ENCODE data around the gene HDDC3.
A peak's percentile ranks its signal among the peaks of the same experiment; 100 is the strongest.

Gene HDDC3

DNA sequence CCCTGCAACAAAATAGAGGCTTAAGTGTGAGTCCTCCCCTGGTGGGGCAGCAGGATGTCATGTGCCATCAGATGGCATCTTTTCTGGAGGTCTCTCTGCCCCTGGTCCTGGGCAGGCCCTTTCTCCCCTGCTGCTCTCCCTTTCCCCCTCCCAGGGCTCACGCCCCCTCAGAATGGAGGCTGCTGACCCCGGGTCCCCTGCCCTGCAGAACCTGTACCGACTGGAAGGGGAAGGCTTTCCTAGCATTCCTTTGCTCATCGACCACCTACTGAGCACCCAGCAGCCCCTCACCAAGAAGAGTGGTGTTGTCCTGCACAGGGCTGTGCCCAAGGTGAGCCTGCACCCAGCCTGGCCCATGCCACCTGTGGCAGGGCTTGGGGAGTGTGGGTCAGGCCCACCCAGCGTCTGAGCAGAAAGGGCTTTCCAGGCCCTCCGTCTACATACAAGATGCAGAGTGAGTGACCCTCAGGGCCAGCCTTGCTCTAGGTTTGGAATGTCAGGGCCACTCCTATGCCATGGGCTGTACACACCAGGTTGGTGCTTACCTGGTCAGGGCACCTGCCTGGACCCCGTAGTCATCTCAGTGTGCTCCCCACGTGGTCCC, 40.9 kb downstream of the HDDC3 start:
- no peak for DNase-seq (ENCODE audit: low read depth in 2 of 2)

DNA sequence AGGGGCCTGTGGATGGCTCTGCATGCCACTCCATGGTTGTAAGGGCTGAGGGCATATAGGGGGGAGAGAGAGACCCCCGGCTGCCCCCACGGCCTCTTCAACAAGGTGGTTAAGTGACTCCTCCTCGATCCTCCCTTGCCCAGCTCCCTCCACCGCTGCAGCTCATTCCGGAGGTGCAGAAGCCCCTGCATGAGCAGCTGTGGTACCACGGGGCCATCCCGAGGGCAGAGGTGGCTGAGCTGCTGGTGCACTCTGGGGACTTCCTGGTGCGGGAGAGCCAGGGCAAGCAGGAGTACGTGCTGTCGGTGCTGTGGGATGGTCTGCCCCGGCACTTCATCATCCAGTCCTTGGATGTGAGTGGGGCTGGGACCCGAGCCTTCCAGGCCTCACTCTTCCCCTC, 41.5 kb downstream of the HDDC3 start:
- no peak for DNase-seq (ENCODE audit: low read depth in 2 of 2)

DNA sequence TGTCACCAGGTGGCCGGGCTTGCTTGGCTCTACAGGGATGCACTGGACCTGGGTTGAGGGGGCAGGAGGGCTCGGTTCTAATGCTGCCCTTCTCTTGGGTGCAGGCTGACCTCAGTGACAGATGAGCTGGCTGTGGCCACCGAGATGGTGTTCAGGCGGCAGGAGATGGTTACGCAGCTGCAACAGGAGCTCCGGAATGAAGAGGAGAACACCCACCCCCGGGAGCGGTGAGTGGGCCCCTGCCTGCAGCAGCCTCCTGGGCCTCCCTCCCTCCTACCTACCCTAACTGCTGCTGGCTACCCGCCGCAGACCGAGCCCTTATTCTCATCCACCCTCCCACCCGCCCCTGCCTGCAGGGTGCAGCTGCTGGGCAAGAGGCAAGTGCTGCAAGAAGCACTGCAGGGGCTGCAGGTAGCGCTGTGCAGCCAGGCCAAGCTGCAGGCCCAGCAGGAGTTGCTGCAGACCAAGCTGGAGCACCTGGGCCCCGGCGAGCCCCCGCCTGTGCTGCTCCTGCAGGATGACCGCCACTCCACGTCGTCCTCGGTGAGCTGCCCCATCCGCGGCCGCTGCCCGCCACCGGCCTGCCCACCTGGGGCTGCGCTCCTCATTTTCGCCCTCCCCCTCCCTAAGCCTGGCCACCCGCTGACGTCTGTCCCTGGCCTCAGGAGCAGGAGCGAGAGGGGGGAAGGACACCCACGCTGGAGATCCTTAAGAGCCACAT, 42.5 kb downstream of the HDDC3 start:
- DNase-seq (ENCODE audit: low read depth in 2 of 2), result no peak

DNA sequence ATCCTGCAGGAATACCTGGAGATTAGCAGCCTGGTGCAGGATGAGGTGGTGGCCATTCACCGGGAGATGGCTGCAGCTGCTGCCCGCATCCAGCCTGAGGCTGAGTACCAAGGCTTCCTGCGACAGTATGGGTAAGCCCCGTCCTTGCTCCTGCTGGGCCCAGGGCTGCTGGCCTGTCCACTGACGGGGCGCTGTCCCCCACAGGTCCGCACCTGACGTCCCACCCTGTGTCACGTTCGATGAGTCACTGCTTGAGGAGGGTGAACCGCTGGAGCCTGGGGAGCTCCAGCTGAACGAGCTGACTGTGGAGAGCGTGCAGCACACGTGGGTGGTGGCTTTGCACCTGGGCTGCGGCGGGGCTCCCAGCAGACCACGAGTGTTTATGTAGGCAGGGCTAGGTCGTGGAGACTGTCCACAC, 43.0 kb downstream of the HDDC3 start:
- DNase-seq (ENCODE audit: low read depth in 2 of 2), result no peak

DNA sequence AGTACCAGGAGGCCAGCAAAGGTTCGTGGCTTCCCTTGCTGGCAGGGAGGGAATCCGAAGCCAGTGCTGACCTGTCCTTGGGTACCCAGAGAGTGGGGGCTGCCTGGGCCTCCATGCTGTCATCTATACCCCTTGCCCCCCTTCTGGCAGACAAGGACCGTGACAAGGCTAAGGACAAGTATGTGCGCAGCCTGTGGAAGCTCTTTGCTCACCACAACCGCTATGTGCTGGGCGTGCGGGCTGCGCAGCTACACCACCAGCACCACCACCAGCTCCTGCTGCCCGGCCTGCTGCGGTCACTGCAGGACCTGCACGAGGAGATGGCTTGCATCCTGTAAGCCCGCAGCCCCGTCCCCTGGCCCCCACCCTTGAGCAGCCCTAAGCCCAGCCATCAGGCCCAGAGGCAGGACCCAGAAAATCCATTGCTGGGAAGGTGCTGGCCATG, 45.3 kb downstream of the HDDC3 start:
- no peak for DNase-seq (ENCODE audit: low read depth in 2 of 2)

DNA sequence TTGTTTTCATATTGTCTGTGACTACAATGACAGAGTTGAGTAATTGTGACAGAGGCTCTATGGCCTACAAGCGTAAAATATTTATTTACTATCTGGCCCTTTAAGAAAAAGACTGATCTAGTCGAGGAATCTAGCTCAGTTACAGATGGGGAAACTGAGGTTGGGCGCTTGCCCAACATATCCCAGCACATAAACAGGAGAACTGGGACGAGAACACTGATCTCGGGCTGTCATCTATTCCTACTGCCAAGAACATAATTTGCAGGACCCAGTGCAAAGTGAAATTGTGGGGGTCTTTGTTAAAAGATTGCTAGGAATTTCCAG, 46.1 kb downstream of the HDDC3 start:
- DNase-seq (ENCODE audit: low read depth in 2 of 2), result no peak

DNA sequence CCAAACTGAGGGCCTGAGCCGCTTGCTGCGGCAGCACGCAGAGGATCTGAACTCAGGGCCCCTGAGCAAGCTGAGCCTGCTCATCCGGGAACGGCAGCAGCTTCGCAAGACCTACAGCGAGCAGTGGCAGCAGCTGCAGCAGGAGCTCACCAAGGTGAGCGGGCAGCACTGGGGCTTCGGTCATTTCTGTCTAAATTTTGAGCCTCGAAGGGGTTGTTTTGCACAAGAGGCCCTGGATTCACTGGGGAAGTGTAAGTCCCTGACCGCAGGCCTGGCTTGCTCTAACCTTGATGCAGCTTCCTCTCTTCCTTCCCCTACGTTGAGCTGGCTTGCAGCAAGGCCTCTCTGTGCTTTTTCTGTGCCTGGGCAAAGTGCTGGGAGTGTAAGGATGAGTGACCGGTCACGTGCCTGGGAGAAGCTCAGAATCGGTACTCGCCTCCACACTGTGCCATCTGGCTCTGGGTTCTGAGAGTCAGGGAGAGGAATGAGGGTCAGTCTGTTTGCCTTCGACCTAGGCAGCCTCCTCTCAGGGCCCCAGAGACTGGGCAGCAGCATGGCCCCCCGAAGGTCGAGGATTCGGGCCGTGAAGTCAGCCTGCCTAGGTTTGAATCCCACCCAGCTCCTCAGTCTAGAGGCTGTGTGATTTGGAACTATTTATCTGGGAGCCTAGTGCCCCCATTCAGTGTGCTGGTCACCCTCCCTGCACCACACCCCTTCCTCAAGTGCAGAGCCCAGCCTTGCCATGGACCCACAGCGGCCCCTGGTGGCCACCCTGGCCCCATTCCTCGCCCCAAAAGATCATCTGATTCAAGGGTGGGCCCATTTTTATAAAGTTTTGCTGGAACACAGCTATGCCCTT, 46.7 kb downstream of the HDDC3 start:
- DNase-seq (ENCODE audit: low read depth in 2 of 2), result peak; percentile 52 to 57

DNA sequence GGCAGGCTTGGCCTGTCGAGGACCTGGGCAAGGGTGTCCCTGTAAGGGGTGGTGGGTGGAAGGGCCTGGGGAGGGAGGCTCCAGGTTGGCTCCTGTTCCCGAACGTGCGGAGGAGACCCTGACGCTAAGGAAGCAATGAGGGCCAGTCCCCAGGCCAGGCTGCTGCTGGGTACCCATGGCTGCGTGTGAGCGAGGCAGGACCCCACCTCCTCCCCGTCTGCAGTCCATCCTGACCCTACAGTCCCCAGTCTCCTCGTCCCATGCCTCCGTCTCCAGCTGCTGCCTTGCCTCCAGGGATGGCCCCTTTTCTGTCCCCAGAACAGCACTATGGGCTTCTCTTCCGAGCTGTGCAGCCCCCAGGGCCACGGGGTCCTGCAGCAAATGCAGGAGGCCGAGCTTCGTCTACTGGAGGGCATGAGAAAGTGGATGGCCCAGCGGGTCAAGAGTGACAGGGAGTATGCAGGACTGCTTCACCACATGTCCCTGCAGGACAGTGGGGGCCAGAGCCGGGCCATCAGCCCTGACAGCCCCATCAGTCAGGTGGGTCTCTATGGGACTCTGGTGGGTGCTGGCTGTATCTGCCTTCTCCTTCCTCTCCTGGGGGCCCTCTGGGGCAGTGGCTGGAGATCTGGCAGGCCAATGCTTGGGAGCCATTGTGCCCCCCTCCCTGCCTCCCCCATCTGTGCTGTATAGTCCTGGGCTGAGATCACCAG, 47.5 kb downstream of the HDDC3 start:
- DNase-seq (ENCODE audit: low read depth in 2 of 2), result no peak

DNA sequence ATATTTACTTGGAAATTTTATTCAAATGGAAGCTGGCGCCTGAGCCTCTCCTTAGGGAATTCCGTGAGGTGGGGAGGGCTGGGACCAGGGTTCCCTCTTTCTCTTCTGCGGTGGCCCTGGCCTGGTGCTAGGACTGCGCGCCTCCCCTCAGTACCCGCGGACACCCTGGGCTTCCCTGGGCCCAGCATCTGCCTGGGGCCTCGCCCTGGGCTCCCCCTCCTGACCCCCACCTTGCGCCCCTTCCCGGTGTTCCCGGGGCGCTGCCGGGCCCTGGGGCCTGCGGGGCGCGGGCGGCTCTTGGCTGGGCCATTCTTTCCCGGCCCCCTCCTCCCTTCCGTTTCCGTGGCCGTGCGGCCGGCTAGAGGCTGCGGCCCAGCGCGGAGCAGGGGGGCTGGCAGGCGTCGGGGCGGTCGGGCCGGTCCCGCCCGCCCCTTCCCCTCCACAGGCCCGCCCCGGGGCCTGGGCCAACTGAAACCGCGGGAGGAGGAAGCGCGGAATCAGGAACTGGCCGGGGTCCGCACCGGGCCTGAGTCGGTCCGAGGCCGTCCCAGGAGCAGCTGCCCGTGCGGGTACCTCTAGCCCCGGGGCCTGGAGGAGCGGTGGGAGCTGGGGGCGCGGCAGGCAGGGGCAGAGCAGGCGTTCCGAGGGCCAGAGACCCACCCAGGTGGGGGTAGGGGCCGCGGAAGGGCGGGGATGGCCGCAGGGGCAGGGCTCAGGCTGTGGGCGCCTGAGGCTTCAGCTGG, 48.2 kb downstream of the HDDC3 start, which contains the start of gene FES:
Gene FES, plus strand, starts transcription at position 529 of the 743 bp plus-strand sequence. CDS start 542 bp downstream, outside the sequence.
- no peak for DNase-seq (ENCODE audit: low read depth in 2 of 2)

DNA sequence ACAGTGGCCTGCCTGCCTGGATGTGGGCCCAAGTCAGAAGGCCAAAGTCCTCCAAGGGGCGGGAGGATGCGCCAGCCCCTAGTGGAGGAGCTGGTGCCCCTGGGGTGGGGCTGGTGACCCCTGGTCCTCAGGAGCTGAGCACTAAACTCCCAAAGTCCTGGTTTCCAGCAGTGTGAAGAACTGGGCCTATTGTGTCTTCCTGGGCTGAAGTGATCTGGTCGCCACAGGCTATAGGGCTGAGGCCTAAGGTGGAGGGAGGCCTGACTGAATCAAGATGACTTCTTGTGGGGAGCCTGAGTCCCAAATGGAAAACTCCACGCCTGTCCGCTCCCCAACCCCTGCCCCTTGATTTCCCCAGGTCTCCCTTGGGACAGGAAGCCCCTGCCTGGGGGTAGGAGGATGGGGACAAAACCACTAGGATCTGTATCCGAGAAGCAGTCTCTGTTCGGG, 48.8 kb downstream of the HDDC3 start:
- DNase-seq (ENCODE audit: low read depth in 2 of 2), result no peak

DNA sequence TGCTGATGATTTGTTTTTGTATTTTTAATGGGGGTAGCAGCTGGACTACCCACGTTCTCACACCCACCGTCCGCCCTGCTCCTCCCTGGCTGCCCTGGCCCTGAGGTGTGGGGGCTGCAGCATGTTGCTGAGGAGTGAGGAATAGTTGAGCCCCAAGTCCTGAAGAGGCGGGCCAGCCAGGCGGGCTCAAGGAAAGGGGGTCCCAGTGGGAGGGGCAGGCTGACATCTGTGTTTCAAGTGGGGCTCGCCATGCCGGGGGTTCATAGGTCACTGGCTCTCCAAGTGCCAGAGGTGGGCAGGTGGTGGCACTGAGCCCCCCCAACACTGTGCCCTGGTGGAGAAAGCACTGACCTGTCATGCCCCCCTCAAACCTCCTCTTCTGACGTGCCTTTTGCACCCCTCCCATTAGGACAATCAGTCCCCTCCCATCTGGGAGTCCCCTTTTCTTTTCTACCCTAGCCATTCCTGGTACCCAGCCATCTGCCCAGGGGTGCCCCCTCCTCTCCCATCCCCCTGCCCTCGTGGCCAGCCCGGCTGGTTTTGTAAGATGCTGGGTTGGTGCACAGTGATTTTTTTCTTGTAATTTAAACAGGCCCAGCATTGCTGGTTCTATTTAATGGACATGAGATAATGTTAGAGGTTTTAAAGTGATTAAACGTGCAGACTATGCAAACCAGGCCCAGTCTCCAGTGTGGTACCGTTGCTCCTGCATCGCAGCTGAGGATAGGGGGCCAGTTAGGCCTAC, 49.4 kb downstream of the HDDC3 start:
- no peak for DNase-seq (ENCODE audit: low read depth in 2 of 2)

DNA sequence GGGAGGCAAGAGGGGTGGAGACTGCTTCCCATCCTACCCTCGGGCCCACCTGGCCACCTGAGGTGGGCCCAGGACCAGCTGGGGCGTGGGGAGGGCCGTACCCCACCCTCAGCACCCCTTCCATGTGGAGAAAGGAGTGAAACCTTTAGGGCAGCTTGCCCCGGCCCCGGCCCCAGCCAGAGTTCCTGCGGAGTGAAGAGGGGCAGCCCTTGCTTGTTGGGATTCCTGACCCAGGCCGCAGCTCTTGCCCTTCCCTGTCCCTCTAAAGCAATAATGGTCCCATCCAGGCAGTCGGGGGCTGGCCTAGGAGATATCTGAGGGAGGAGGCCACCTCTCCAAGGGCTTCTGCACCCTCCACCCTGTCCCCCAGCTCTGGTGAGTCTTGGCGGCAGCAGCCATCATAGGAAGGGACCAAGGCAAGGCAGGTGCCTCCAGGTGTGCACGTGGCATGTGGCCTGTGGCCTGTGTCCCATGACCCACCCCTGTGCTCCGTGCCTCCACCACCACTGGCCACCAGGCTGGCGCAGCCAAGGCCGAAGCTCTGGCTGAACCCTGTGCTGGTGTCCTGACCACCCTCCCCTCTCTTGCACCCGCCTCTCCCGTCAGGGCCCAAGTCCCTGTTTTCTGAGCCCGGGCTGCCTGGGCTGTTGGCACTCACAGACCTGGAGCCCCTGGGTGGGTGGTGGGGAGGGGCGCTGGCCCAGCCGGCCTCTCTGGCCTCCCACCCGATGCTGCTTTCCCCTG, 50.2 kb downstream of the HDDC3 start:
- DNase-seq (ENCODE audit: low read depth in 2 of 2), result no peak

DNA sequence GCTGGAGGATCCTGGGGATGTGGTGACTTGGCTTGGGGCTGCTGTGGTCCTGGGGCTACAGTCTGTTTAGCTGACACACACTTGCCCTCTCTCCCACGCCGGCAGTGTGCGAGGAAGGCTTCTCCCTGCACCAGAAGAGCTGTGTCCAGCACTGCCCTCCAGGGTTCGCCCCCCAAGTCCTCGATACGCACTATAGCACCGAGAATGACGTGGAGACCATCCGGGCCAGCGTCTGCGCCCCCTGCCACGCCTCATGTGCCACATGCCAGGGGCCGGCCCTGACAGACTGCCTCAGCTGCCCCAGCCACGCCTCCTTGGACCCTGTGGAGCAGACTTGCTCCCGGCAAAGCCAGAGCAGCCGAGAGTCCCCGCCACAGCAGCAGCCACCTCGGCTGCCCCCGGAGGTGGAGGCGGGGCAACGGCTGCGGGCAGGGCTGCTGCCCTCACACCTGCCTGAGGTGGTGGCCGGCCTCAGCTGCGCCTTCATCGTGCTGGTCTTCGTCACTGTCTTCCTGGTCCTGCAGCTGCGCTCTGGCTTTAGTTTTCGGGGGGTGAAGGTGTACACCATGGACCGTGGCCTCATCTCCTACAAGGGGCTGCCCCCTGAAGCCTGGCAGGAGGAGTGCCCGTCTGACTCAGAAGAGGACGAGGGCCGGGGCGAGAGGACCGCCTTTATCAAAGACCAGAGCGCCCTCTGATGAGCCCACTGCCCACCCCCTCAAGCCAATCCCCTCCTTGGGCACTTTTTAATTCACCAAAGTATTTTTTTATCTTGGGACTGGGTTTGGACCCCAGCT, 51.0 kb downstream of the HDDC3 start:
- no peak for DNase-seq (ENCODE audit: low read depth in 2 of 2)

DNA sequence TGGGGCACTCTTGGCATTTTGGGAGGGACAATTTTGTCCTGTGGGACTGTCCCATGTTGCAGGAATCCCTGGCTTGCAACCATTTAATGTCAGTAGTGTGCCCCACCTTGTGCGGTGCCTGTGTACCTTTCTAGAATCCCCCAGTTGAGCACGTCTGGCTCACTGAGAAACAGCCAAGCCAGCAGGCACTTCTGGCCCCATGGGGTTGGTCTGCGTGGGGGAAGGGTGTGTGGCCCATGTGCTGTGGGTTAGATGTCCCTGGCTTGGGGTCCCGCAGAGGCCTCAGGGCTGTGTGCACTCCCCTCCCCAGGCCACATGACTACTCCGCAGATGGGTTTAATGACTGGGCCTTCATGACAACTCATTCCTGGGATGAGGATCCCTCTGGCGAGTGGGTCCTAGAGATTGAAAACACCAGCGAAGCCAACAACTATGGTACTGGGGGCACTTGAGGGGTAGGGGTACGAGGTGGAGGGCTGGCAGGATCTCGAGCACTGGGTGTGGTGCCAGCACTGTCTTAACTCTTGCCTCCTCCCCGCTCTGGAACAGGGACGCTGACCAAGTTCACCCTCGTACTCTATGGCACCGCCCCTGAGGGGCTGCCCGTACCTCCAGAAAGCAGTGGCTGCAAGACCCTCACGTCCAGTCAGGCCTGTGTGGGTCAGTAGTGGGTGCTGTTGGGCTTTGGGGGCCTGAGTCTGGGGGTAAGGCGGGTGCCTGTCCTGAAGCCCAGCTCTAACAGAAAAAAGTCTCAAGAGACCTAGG, 51.8 kb downstream of the HDDC3 start:
- DNase-seq (ENCODE audit: low read depth in 2 of 2), result no peak
